HEK293 (cell line): ENCODE measurements around the gene ANKRD16.

Source experiments
- CTCF ChIA-PET: fragments of 350-600 bp; formaldehyde crosslinking; extraction: SDS; loops from one replicate; lab custom pipeline; 2021; ENCODE audit warnings: antibody characterized with exemption; lab: Yijun Ruan, JAX
- POLR2A ChIA-PET: fragments of 300-600 bp; formaldehyde crosslinking; extraction: SDS; loops from one replicate; lab custom pipeline; 2020; ENCODE audit warnings: antibody characterized with exemption, inconsistent platforms; lab: Yijun Ruan, JAX
- H3K27ac ChIP-seq: fragments of 200-500 bp; sonication (Bioruptor generic); 2 replicates; pipeline ENCODE4 v1.5.1; 2014; ENCODE audit warnings: low read depth, low read length, control low read depth, inconsistent platforms; ENCODE audit errors: extremely low read depth
- H3K36me3 ChIP-seq, 2 experiments: fragments of 200-500 bp in 1 of 2; sonication (Bioruptor generic) in 1 of 2; 1 replicate in 1 of 2; 2 replicates in 1 of 2; pipeline ENCODE4 v1.5.1; 2014 to 2017; ENCODE audit warnings: inconsistent platforms in 2 of 2, low read length in 2 of 2; ENCODE audit not compliant: control insufficient read depth in 2 of 2, insufficient read depth in 1 of 2
- H3K4me1 ChIP-seq: fragments of 200-500 bp; sonication (Bioruptor generic); 2 replicates; pipeline ENCODE4 v1.5.1; 2014; ENCODE audit warnings: mild to moderate bottlenecking, low read length, inconsistent platforms; ENCODE audit not compliant: control insufficient read depth, insufficient read depth
- H3K4me3 ChIP-seq: 2 replicates; pipeline ENCODE4 v1.5.1; 2011; ENCODE audit warnings: low read depth, mild to moderate bottlenecking, control low read depth, low read length, moderate library complexity
- H3K9me3 ChIP-seq: fragments of 200-500 bp; sonication (Bioruptor generic); 2 replicates; pipeline ENCODE4 v1.5.1; 2014; ENCODE audit warnings: low read depth, low read length, inconsistent platforms; ENCODE audit not compliant: control insufficient read depth, insufficient read depth
- GLIS2 ChIP-seq: fragments of 450-650 bp; formaldehyde crosslinking; IDR thresholded peaks from 2 replicates; pipeline ENCODE4 v1.5.1; 2016; ENCODE audit warnings: missing biosample characterization, missing genetic modification characterization
- HOXA7 ChIP-seq: sonication (generic); formaldehyde crosslinking; IDR thresholded peaks from 2 replicates; pipeline ENCODE4 v1.8.1; 2022; ENCODE audit warnings: missing genetic modification reagents, borderline replicate concordance
- OVOL3 ChIP-seq: fragments of 450-650 bp; formaldehyde crosslinking; IDR thresholded peaks from 2 replicates; pipeline ENCODE4 v1.5.1; 2016; ENCODE audit warnings: missing biosample characterization, missing genetic modification characterization
- PRDM1 ChIP-seq: fragments of 450-650 bp; formaldehyde crosslinking; IDR thresholded peaks from 2 replicates; pipeline ENCODE4; 2016; ENCODE audit warnings: missing biosample characterization, missing genetic modification characterization
- SP2 ChIP-seq: fragments of 450-650 bp; formaldehyde crosslinking; IDR thresholded peaks from 2 replicates; pipeline ENCODE4 v1.5.1; 2016; ENCODE audit warnings: missing biosample characterization, missing genetic modification characterization
- WT1 ChIP-seq: fragments of 450-650 bp; formaldehyde crosslinking; IDR thresholded peaks from 2 replicates; pipeline ENCODE4 v1.5.1; 2016; ENCODE audit warnings: missing biosample characterization, missing genetic modification characterization
- YY1 ChIP-seq: fragments of 450-650 bp; formaldehyde crosslinking; IDR thresholded peaks from 2 replicates; pipeline ENCODE4 v1.5.1; 2018; ENCODE audit warnings: missing biosample characterization, missing genetic modification characterization
- ZBTB20 ChIP-seq: fragments of 450-650 bp; formaldehyde crosslinking; IDR thresholded peaks from 2 replicates; pipeline ENCODE4 v1.5.1; 2016; ENCODE audit warnings: missing biosample characterization, missing genetic modification characterization
- ZFP37 ChIP-seq: fragments of 450-650 bp; formaldehyde crosslinking; IDR thresholded peaks from 2 replicates; pipeline ENCODE4 v1.5.1; 2016; ENCODE audit warnings: missing biosample characterization, missing genetic modification characterization
- ZNF112 ChIP-seq: fragments of 450-650 bp; formaldehyde crosslinking; IDR thresholded peaks from 2 replicates; pipeline ENCODE4 v1.5.0; 2017; ENCODE audit warnings: missing biosample characterization, missing genetic modification characterization
- ZNF121 ChIP-seq: fragments of 450-650 bp; formaldehyde crosslinking; IDR thresholded peaks from 2 replicates; pipeline ENCODE4 v1.5.1; 2016; ENCODE audit warnings: missing biosample characterization, missing genetic modification characterization
- ZNF174 ChIP-seq: fragments of 450-650 bp; formaldehyde crosslinking; IDR thresholded peaks from 2 replicates; pipeline ENCODE4 v1.5.0; 2017; ENCODE audit warnings: missing biosample characterization, mild to moderate bottlenecking, missing genetic modification characterization
- ZNF223 ChIP-seq: fragments of 450-650 bp; formaldehyde crosslinking; IDR thresholded peaks from 2 replicates; pipeline ENCODE4 v1.5.1; 2016; ENCODE audit warnings: missing biosample characterization, missing genetic modification characterization
- ZNF302 ChIP-seq: fragments of 450-650 bp; formaldehyde crosslinking; IDR thresholded peaks from 2 replicates; pipeline ENCODE4 v1.5.1; 2016; ENCODE audit warnings: missing biosample characterization, missing genetic modification characterization, low read depth
- ZNF501 ChIP-seq: fragments of 450-650 bp; formaldehyde crosslinking; IDR thresholded peaks from 2 replicates; pipeline ENCODE4 v1.5.1; 2016; ENCODE audit warnings: missing biosample characterization, missing genetic modification characterization
- ZNF561 ChIP-seq: fragments of 450-650 bp; IDR thresholded peaks from 2 replicates; pipeline ENCODE4 v1.5.1; 2018; ENCODE audit warnings: missing biosample characterization, missing genetic modification characterization, borderline replicate concordance
- ZSCAN23 ChIP-seq: fragments of 450-650 bp; formaldehyde crosslinking; IDR thresholded peaks from 2 replicates; pipeline ENCODE4 v1.5.1; 2016; ENCODE audit warnings: missing biosample characterization, missing genetic modification characterization
- ZXDB ChIP-seq: fragments of 450-650 bp; formaldehyde crosslinking; IDR thresholded peaks from 2 replicates; pipeline ENCODE4 v1.5.1; 2016; ENCODE audit warnings: missing biosample characterization, missing genetic modification characterization
- TF ChIP-seq, protein P1 (sequence below): fragments of 450-650 bp; formaldehyde crosslinking; IDR thresholded peaks from 2 replicates; pipeline ENCODE4 v1.5.1; 2016; ENCODE audit warnings: missing biosample characterization, missing genetic modification characterization
- TF ChIP-seq, protein P2 (sequence below): fragments of 450-650 bp; formaldehyde crosslinking; IDR thresholded peaks from 2 replicates; pipeline ENCODE4 v1.5.1; 2016; ENCODE audit warnings: missing biosample characterization, missing genetic modification characterization
- TF ChIP-seq, protein P3 (sequence below): fragments of 450-650 bp; formaldehyde crosslinking; conservative IDR thresholded peaks from 2 replicates; pipeline ENCODE4 v1.5.1; 2016; ENCODE audit warnings: low read depth, missing biosample characterization, missing genetic modification characterization

The ANKRD16 gene

DNA sequence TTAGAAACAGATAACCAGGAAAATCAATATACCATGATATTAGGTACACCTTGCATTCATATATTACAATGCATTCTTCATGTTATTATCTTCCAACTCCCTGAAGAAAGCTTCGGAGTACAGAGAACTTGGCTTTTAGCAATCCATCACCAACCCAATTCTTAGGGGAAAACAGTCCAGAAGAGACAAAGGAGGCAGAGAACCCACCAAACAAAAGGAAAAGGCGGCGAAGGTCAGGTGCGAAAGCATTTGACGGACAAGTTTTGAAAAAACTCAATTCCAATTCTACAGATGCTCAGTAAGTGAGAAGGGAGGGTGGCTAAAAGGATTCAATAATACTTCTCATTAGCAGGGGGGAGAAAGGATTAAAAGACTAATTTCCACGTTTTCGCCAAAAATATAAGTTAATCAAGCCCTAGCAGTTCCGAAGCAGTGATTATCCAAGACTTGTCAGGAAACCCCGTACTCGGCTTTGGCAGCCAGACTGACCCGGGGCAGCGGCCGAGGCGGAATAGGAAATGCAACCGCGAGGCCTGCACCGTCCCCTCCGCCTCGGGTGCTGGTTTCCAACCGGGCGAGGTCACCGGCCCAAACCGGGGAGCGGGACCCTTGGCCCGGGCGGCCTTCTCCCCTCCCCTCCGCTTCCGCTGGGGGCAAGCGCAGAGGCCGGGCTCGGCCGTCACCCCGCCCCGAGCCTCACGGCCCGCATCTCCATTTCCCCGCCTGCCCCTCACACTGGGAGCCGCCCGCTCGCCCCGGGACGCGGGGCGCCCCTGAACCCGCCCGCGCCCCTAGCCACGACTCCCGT lies 77.2 kb downstream of the ANKRD16 start:
- H3K4me1 ChIP-seq: peaks cover 7% of the 10 kb centered on the region
- ChIA-PET POLR2A (interaction anchor here (0.6 to 3.4 kb wide), 10 partner anchors 8 to 603 kb away, joined by 3 to 35 read pairs (median 4); partner anchors contain the start of genes ANKRD16 and FBH1), CTCF (interaction anchor here (0.7 kb wide), 1 partner anchor 92 kb away, joined by 3 read pairs; no protein-coding TSS in a partner anchor)
- H3K36me3 ChIP-seq: peaks cover 0 to 2% of the 10 kb centered on the region in 2 experiments; a peak in 2 of 3 replicates
- peak overlapping the region; percentile 93 for H3K27ac ChIP-seq
- TF ChIP-seq ZSCAN23 (no peak), HOXA7 (no peak), ZNF501 (tag by site-specific recombination) (peak; percentile 34; the same call in 1 of the 2 replicates), ZNF112 (tag by site-specific recombination) (no peak), ZBTB20 (peak; percentile 96), GLIS2 (tag by site-specific recombination) (peak; percentile 62), ZNF121 (no peak), ZNF223 (peak; percentile 43; the same call in 1 of the 2 replicates), WT1 (tag by site-specific recombination) (no peak), ZNF302 (no peak), OVOL3 (no peak), ZNF561 (tag by site-specific recombination) (0 out of 2 replicates have a peak, but pooled peaks have one; percentile 25), ZFP37 (tag by site-specific recombination) (peak; percentile 46; the same call in 1 of the 2 replicates), ZXDB (peak; percentile 100), ZNF174 (tag by site-specific recombination) (no peak), YY1 (tag by site-specific recombination) (0 out of 2 replicates have a peak, but pooled peaks have one; percentile 16), SP2 (tag by site-specific recombination) (peak; percentile 71), PRDM1 (tag by site-specific recombination) (peak; percentile 86)
- TF ChIP-seq, protein P1, sequence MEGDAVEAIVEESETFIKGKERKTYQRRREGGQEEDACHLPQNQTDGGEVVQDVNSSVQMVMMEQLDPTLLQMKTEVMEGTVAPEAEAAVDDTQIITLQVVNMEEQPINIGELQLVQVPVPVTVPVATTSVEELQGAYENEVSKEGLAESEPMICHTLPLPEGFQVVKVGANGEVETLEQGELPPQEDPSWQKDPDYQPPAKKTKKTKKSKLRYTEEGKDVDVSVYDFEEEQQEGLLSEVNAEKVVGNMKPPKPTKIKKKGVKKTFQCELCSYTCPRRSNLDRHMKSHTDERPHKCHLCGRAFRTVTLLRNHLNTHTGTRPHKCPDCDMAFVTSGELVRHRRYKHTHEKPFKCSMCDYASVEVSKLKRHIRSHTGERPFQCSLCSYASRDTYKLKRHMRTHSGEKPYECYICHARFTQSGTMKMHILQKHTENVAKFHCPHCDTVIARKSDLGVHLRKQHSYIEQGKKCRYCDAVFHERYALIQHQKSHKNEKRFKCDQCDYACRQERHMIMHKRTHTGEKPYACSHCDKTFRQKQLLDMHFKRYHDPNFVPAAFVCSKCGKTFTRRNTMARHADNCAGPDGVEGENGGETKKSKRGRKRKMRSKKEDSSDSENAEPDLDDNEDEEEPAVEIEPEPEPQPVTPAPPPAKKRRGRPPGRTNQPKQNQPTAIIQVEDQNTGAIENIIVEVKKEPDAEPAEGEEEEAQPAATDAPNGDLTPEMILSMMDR (tag by site-specific recombination): no peak
- TF ChIP-seq, protein P2, sequence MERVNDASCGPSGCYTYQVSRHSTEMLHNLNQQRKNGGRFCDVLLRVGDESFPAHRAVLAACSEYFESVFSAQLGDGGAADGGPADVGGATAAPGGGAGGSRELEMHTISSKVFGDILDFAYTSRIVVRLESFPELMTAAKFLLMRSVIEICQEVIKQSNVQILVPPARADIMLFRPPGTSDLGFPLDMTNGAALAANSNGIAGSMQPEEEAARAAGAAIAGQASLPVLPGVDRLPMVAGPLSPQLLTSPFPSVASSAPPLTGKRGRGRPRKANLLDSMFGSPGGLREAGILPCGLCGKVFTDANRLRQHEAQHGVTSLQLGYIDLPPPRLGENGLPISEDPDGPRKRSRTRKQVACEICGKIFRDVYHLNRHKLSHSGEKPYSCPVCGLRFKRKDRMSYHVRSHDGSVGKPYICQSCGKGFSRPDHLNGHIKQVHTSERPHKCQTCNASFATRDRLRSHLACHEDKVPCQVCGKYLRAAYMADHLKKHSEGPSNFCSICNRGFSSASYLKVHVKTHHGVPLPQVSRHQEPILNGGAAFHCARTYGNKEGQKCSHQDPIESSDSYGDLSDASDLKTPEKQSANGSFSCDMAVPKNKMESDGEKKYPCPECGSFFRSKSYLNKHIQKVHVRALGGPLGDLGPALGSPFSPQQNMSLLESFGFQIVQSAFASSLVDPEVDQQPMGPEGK (tag by site-specific recombination): peak; percentile 44; the same call in 1 of the 2 replicates
- TF ChIP-seq, protein P3, sequence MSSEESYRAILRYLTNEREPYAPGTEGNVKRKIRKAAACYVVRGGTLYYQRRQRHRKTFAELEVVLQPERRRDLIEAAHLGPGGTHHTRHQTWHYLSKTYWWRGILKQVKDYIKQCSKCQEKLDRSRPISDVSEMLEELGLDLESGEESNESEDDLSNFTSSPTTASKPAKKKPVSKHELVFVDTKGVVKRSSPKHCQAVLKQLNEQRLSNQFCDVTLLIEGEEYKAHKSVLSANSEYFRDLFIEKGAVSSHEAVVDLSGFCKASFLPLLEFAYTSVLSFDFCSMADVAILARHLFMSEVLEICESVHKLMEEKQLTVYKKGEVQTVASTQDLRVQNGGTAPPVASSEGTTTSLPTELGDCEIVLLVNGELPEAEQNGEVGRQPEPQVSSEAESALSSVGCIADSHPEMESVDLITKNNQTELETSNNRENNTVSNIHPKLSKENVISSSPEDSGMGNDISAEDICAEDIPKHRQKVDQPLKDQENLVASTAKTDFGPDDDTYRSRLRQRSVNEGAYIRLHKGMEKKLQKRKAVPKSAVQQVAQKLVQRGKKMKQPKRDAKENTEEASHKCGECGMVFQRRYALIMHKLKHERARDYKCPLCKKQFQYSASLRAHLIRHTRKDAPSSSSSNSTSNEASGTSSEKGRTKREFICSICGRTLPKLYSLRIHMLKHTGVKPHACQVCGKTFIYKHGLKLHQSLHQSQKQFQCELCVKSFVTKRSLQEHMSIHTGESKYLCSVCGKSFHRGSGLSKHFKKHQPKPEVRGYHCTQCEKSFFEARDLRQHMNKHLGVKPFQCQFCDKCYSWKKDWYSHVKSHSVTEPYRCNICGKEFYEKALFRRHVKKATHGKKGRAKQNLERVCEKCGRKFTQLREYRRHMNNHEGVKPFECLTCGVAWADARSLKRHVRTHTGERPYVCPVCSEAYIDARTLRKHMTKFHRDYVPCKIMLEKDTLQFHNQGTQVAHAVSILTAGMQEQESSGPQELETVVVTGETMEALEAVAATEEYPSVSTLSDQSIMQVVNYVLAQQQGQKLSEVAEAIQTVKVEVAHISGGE (tag by site-specific recombination): peak; percentile 49
- TF ChIP-seq, all 188 proteins: peak for 12
- H3K4me3 ChIP-seq: peak overlapping the region; percentile 98
- H3K9me3 ChIP-seq: no peaks in the 10 kb centered on the region
